CD4-positive, alpha-beta T cell (primary cell): ENCODE measurements around the gene ATP6AP1. TPM values are rescaled to one million over a fixed set of nuclear protein-coding genes. Genes with fewer than 3 reads are reported as not detected.

Source experiments
- ATAC-seq: fragments of 200-7000 bp; cut with Tn5 transposase; one replicate; pipeline ENCODE4 v1.10.0; 2022; ENCODE audit warnings: mild to moderate bottlenecking; ENCODE audit not compliant: poor library complexity
- CTCF ChIA-PET: fragments of 350-600 bp; sonication (Branson Sonifier 250); formaldehyde crosslinking; loops from one replicate; lab custom pipeline; 2021; ENCODE audit warnings: antibody characterized with exemption, inconsistent platforms; lab: Charles Lee
- POLR2A ChIA-PET: fragments of 350-600 bp; sonication (Branson Sonifier 250); formaldehyde crosslinking; loops from one replicate; lab custom pipeline; 2021; ENCODE audit warnings: antibody characterized with exemption, inconsistent platforms; lab: Charles Lee
- DNase-seq, 14 experiments: peaks; one replicate each; pipeline ENCODE4 v3.0.0-alpha.2; 2013 to 2020; ENCODE audit warnings: mixed read lengths in 2 of 14
- H3K27ac ChIP-seq, 2 donors: one replicate each; pipeline versions ENCODE4 v1.5.1 to v1.7.0; 2013; ENCODE audit warnings: low read length in 2 of 2, low read depth in 1 of 2, mild to moderate bottlenecking in 1 of 2
- H3K27me3 ChIP-seq, 2 experiments: 1 replicate in 1 of 2; 2 replicates in 1 of 2; pipeline versions ENCODE4 v1.6.1 to v1.7.0; 2013; ENCODE audit warnings: low read length in 2 of 2, control low read depth in 1 of 2, mild to moderate bottlenecking in 1 of 2, moderate library complexity in 1 of 2; ENCODE audit not compliant: insufficient read depth in 2 of 2, control insufficient read depth in 1 of 2
- H3K36me3 ChIP-seq: one replicate; pipeline ENCODE4 v1.6.1; 2013; ENCODE audit warnings: low read length, control low read depth; ENCODE audit not compliant: insufficient read depth
- H3K4me1 ChIP-seq: one replicate; pipeline ENCODE4 v1.6.1; 2013; ENCODE audit warnings: low read length, control low read depth; ENCODE audit not compliant: insufficient read depth
- H3K4me3 ChIP-seq: one replicate; pipeline ENCODE4 v1.5.1; 2013; ENCODE audit warnings: mild to moderate bottlenecking, low read length, moderate library complexity
- H3K9me3 ChIP-seq, 2 experiments: 1 replicate in 1 of 2; 2 replicates in 1 of 2; pipeline versions ENCODE4 v1.6.1 to v1.7.0; 2013; ENCODE audit warnings: low read length in 2 of 2, mild to moderate bottlenecking in 2 of 2, control low read depth in 1 of 2, moderate library complexity in 1 of 2; ENCODE audit not compliant: control insufficient read depth in 1 of 2, insufficient read depth in 1 of 2
- H3K27ac Mint-ChIP-seq: one replicate; pipeline ENCODE4 v1.8.0; 2020; ENCODE audit warnings: mixed read lengths
- H3K27me3 Mint-ChIP-seq: one replicate; pipeline ENCODE4 v1.8.0; 2021; ENCODE audit warnings: mixed read lengths
- H3K36me3 Mint-ChIP-seq: one replicate; pipeline ENCODE4 v1.8.0; 2021; ENCODE audit warnings: low read depth, mixed read lengths
- H3K4me1 Mint-ChIP-seq: one replicate; pipeline ENCODE4 v1.8.0; 2021; ENCODE audit warnings: low read depth, mixed read lengths
- H3K4me3 Mint-ChIP-seq: one replicate; pipeline ENCODE4 v1.8.0; 2020; ENCODE audit warnings: mild to moderate bottlenecking, mixed read lengths
- H3K9me3 Mint-ChIP-seq: one replicate; pipeline ENCODE4 v1.8.0; 2020; ENCODE audit warnings: mixed read lengths
- intact Hi-C, 2 experiments: fragments of 100-400 bp; cut with DNase I in 1 of 2; cut with micrococcal nuclease in 1 of 2; formaldehyde crosslinking; loops; one replicate each; pipeline versions ENCODE4 v1.15.1 to v1.9.0; 2023 to 2025; cut with DNase I, micrococcal nuclease
- total RNA-seq, 174 experiments: library from RNA in 2 of 174; stranded (reverse) in 2 of 174; gene quantifications; one replicate each; pipeline ENCODE4 v1.2.3 and lab custom pipeline; 2021 to 2026
- TF ChIP-seq, protein P1 (sequence below): fragments of 200-600 bp; IDR thresholded peaks from one replicate; pipeline ENCODE4 v1.8.0; 2022; ENCODE audit warnings: antibody characterized with exemption, mild to moderate bottlenecking

Gene ATP6AP1
- total RNA-seq, 2 experiments from 2014 or later = 31.4 to 40.8 TPM

DNA sequence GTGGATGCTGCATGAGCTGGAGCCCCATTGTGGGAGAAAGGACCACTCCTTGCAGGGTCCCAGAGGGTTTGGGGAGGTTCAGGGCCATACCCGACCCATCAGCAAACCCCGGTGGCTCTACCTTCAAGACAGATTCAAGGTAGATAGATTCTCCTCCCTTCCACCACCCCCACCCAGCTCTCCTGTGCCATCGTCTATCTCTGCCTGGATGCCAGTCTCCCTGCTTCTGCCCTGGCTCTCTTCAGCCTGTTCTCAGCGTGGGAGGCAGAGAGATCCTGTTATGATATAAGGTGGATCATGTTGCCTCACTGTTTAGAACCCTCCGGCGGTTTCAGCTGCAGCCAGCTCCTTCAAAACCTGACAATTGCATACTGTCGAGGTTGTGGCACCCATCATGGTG, 45.2 kb downstream of the ATP6AP1 start:
- Histone ChIP-seq H3K4me3 (no peak overlapping the region), H3K4me1 (peaks cover 16% of the 10 kb centered on the region), H3K9me3 (no peaks in the 10 kb centered on the region), H3K27me3 (no peaks in the 10 kb centered on the region), H3K36me3 (peaks cover 14% of the 10 kb centered on the region), H3K27ac (no peak overlapping the region)
- ChIA-PET POLR2A (no interaction called here), CTCF (no interaction called here)
- DNase-seq (no peak), ATAC-seq (no peak)
- Mint-ChIP-seq H3K4me3 (no peak overlapping the region), H3K27me3 (no peaks in the 10 kb centered on the region), H3K9me3 (no peaks in the 10 kb centered on the region), H3K4me1 (peaks cover 14% of the 10 kb centered on the region), H3K27ac (no peak overlapping the region), H3K36me3 (peaks cover 17% of the 10 kb centered on the region)
- intact Hi-C loops = no loop called here
- TF ChIP-seq, protein P1, sequence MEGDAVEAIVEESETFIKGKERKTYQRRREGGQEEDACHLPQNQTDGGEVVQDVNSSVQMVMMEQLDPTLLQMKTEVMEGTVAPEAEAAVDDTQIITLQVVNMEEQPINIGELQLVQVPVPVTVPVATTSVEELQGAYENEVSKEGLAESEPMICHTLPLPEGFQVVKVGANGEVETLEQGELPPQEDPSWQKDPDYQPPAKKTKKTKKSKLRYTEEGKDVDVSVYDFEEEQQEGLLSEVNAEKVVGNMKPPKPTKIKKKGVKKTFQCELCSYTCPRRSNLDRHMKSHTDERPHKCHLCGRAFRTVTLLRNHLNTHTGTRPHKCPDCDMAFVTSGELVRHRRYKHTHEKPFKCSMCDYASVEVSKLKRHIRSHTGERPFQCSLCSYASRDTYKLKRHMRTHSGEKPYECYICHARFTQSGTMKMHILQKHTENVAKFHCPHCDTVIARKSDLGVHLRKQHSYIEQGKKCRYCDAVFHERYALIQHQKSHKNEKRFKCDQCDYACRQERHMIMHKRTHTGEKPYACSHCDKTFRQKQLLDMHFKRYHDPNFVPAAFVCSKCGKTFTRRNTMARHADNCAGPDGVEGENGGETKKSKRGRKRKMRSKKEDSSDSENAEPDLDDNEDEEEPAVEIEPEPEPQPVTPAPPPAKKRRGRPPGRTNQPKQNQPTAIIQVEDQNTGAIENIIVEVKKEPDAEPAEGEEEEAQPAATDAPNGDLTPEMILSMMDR = no peak

DNA sequence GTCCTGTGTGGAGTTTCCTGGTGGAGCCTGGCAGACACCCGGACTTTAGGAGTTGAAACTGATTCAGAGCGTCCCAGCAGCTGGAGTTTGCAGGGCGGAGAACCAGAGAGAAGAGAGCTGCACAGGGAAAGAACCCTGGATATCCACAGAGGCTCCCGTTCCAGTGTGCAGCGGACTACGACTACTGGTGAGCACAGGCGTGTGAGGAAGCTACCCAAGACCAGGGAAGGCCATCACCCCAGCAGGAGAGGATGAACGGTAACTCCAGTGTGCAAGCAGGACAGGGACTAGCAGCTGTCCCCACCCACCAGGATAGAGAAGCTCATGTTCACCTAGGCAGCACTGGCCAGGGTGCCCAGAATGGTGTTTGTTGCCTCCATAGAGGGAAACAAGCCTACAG, 48.3 kb downstream of the ATP6AP1 start:
- intact Hi-C loops = loop anchor here in 1 of 2 experiments (5.0 kb wide), 1 partner anchor 40 kb away; the partner anchor contains the start of gene FAM3A
- H3K27me3 ChIP-seq = no peaks in the 10 kb centered on the region
- Mint-ChIP-seq H3K4me3 (peak overlapping the region; percentile 56), H3K4me1 (peaks cover 23% of the 10 kb centered on the region), H3K36me3 (peaks cover 7% of the 10 kb centered on the region), H3K9me3 (no peaks in the 10 kb centered on the region), H3K27ac (peak overlapping the region; percentile 90), H3K27me3 (no peaks in the 10 kb centered on the region)
- no peak overlapping the region for H3K27ac ChIP-seq
- peaks cover 24% of the 10 kb centered on the region for H3K4me1 ChIP-seq
- ATAC-seq (no peak), DNase-seq (no peak)
- H3K36me3 ChIP-seq = no peaks in the 10 kb centered on the region
- H3K4me3 ChIP-seq = no peak overlapping the region
- TF ChIP-seq, protein P1 = no peak
- POLR2A ChIA-PET = interaction anchor here (1.0 to 1.2 kb wide), 2 partner anchors 33 to 78 kb away, joined by 3 read pairs; no protein-coding TSS in a partner anchor
- no peaks in the 10 kb centered on the region for H3K9me3 ChIP-seq
- CTCF ChIA-PET = no interaction called here

DNA sequence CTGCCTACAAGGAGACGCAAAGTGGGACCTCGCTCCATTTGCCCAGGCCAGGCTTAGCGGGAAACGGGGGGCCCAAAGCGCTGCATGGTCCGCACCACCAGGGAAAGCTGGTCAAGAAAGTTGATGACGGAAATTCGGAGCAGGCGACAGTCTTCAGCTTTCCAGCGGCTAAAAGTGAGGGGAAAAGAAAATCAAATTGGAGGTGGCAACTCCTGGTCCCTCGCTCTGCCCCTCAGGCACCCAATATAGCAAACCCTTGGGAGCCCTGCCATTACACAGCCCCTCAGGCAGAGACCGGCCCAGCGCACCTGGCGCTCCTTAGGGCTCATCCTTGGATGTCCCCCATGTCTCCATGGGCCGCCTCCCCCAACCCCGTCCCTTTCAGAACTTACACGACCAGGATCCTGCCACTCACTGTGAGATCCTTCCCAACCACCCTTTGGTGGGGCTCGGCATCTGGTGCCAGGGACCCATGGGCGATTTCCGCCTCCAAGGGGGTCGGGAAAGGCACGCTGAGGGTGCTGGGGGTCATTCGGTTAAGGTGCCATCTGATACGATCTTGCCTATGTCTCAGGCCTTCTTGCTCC, 49.5 kb downstream of the ATP6AP1 start:
- no peaks in the 10 kb centered on the region for H3K9me3 ChIP-seq
- TF ChIP-seq, protein P1 = no peak
- CTCF ChIA-PET = interaction anchor here (1.1 kb wide), 1 partner anchor 12 kb away, joined by 3 read pairs; the partner anchor contains the start of gene SLC10A3
- H3K36me3 ChIP-seq = no peaks in the 10 kb centered on the region
- Mint-ChIP-seq H3K27ac (peak overlapping the region; percentile 90), H3K27me3 (no peaks in the 10 kb centered on the region), H3K4me1 (peaks cover 26% of the 10 kb centered on the region), H3K36me3 (peaks cover 7% of the 10 kb centered on the region), H3K9me3 (no peaks in the 10 kb centered on the region), H3K4me3 (peak overlapping the region; percentile 78)
- H3K27ac ChIP-seq = peak overlapping the region; percentile 34 to 74
- DNase-seq = no peak
- ATAC-seq = no peak
- POLR2A ChIA-PET = interaction anchor here (0.7 to 1.5 kb wide), 8 partner anchors 9 to 80 kb away, joined by 3 to 8 read pairs (median 3); partner anchors contain the start of genes FAM3A, PLXNA3, RPL10 and UBL4A
- peaks cover 24% of the 10 kb centered on the region for H3K4me1 ChIP-seq
- intact Hi-C loops = loop anchor here in 1 of 2 experiments (1.0 to 5.0 kb wide), 2 partner anchors 20 to 39 kb away; partner anchors contain the start of genes FAM3A and PLXNA3
- no peaks in the 10 kb centered on the region for H3K27me3 ChIP-seq
- peak overlapping the region; percentile 56 for H3K4me3 ChIP-seq
